NK-92 (cell line): ENCODE results near the gene MAPKAPK2.

Source experiments
- DNase-seq: peaks from one replicate; lab custom pipeline; 2025; ENCODE audit not compliant: unreplicated experiment; lab: John Stamatoyannopoulos, UW

The MAPKAPK2 gene

DNA sequence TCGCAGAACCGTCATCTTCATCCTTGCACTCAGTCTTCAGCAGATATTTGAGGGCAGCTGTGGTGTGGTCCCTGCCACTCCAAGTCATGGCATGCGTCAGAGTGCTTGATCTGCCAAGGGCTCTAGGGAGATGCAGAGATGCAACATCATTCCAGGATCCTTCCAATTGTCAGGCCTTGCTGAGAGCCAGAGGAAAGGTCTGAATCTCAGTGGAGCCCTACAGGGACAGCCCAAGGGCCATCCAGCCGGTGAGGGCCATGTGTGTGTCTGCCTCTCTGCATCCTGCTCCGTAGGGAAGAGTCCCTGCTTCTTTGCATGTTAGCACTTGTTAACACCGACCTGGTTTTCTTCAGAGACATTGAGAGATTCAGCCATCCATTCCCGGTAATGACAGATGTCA, 17.6 kb downstream of the MAPKAPK2 start:
- DNase-seq: no peak

DNA sequence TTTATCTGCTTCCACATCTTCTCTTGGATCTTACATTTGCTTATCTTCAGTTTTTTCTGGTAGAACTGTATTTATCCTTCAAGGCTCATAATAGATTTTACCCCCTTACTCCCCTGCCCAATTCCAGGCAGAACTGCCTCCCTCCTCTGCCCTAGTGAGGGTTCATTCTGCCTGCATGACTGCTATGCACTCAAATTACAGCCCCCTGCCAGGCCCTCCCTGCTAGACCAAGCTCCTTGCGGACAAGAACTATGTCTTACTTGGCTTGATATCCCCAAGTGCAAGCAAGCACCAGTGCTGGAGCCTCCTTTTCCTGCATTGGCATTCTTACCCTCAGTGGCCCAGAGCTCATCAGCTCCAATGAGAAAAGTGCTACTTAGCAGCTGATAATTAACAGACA, 18.1 kb downstream of the MAPKAPK2 start:
- no peak for DNase-seq

GRCh38 chr1:206703661-206704060, 19.0 kb downstream of the MAPKAPK2 start:
- no peak for DNase-seq

GRCh38 chr1:206704226-206704625, 19.5 kb downstream of the MAPKAPK2 start:
- DNase-seq: no peak

DNA sequence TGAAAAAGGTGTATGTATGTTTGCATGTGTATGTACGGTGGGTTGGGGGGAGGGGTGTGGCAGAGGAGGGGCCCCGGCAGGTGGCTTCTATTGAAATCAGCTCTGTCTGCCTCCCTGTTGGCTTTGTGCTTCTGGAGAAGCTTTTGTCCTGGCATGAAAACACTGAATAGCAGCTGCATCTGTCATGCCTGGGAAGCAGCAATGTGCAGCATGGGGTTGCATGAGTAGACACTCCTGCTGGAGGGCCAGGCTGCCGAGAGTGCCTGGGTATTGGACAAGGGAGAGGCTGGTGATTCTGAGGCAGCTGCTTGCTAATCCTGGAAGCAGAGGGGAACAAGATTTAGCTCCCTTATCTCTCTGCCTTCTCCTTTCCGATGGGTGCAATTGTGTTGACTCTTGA, 20.5 kb downstream of the MAPKAPK2 start:
- no peak for DNase-seq

DNA sequence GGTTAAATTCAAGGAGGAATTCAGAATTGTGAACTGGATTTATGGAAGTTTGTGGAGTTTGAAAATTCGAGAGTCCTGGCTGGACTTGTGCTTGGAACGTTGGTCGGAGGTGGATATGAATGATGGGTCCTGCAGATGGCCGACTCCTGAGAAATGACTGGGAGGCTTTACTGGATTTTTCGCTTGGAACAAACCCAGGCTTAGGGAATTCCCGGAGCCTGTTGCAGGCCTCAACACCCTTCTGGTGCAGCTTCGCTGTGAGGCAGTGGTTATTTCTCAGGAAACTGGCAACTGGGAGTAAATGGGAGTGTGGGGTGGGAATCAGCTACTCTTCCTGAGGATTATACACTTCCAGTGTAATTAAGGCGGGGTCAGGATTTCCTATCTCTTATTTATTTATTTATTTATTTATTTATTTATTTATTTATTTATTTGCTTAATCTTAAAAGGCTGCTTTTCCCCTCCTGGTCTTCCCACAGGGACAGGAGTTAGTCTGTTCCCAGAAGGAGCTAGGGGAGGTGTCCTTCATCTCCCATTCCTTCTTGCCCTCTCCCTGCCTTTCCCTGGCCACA, 21.1 kb downstream of the MAPKAPK2 start:
- DNase-seq: no peak

- DNase-seq: no peak
Observed at GRCh38 chr1:206706298-206706791, 21.6 kb downstream of the MAPKAPK2 start.

DNA sequence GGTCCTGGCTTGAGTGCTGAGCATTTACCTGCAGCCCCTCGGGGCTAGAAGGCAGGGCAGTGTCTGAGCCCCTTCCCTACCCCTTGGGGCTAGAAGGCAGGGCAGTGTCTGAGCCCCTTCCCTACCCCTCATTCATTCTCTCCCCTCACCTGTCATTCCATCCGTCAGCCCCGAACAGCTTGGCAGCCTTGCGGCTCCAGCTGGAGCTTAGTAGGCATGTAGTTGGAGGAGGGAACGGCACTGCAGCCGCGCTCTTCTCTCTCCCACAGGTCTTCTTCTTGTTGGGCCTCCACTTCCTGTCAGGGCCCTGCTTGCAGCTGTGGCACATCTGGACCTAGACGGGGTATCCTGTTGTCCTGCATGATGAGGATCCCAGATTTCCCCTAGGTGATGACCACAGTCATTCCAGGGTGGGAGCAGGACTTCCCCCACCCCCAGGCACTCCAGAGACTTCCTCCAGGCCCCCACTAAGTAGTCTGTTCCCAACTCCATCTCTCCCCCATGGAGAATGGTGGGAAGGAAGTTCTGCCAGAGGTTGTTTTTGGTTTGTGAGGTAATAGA, 22.2 kb downstream of the MAPKAPK2 start:
- DNase-seq: no peak

DNA sequence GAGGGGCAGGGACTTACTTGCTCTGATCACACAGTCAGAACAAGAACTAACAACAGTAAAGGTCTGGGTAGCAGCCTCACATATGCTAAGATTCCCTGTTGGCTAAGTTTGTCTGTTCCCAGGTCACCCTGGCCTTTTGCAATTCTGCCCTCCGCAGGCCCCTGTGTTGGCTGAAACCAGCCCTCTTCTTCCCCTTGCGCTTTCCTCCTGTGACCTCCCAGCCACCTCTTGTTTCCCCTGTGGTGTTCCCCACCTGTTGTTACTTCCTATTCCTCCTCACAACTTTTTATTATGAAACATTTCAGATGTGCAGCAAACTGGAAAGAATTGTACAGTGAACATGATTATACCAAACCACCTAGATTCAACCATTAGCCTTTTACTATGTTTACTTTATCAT, 23.4 kb downstream of the MAPKAPK2 start:
- no peak for DNase-seq

DNA sequence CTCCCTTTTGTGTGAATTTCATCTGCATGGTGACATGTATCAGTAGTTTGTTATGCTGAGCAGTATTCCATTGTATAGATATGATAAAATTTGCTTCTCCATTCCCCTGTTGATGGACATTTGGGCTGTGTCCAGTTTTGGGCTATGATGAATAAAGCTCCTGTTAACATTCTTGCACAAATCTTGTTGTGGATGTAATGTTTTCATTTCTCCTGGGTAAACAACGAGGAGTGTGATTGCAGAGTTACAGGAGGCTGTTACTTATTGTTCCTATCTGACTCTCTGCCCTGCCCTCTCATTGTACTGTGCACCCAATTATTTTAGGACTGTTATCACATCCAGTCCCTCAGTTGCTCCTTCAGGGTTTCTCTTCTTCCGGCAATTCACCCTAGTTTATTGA, 24.2 kb downstream of the MAPKAPK2 start:
- DNase-seq: no peak

DNA sequence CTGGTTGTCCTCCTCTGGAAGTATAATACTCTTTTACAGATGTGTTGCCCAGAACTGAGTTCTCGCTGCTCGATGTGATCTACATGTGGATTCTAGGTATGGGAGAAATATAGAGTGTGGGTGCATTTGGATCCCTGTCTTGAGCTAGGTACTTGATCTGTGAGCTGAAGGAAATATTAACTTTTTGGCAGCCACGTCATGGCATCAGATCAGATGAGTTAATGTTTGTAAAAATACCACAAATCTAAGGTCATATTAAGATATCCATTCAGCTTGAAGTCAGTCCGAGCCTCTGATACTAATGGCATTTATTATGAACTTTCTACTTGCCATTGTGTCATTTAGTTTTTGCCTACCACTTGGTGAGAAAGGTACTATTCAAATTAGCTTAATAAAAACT, 24.6 kb downstream of the MAPKAPK2 start:
- DNase-seq: no peak

- no peak for DNase-seq
Observed at GRCh38 chr1:206709772-206710459, 25.2 kb downstream of the MAPKAPK2 start.

DNA sequence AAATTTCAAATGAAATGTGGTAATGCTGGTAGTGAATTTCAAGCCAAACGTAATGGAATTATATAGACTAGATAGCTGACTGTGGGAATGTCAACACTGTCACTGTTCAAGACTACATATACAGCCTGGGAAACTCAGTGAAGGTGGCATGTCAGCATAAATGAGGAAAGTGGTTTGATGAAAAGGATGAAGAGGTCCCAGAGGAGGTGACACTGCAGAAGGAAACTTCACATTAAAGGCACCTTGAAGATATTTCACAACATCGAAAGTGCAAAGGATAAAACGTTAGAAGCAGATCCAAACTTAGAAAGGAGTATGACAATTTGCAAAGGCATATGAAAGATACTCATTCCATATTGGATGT, 25.7 kb downstream of the MAPKAPK2 start:
- no peak for DNase-seq

DNA sequence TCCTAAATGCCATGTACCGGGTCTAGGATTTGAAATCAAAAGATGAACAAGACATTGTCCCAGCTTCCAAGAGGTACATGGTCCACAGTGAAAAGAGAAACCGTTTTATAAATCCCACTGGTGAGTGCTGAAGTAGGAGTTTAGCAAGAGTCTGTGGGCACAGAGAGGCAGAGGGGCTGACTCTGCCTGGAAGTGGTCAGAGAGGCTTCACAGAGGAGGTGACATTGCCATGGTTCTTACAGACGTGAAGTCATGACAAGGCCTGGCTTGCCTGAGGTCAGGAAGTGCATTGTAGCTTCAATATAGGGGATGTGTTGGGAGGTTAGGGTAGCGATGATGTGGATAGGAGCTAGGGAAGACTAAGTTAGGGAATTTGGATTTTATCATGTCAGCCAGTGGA, 28.4 kb downstream of the MAPKAPK2 start:
- DNase-seq: no peak

GRCh38 chr1:206713910-206714312, 29.2 kb downstream of the MAPKAPK2 start:
- DNase-seq: no peak

DNA sequence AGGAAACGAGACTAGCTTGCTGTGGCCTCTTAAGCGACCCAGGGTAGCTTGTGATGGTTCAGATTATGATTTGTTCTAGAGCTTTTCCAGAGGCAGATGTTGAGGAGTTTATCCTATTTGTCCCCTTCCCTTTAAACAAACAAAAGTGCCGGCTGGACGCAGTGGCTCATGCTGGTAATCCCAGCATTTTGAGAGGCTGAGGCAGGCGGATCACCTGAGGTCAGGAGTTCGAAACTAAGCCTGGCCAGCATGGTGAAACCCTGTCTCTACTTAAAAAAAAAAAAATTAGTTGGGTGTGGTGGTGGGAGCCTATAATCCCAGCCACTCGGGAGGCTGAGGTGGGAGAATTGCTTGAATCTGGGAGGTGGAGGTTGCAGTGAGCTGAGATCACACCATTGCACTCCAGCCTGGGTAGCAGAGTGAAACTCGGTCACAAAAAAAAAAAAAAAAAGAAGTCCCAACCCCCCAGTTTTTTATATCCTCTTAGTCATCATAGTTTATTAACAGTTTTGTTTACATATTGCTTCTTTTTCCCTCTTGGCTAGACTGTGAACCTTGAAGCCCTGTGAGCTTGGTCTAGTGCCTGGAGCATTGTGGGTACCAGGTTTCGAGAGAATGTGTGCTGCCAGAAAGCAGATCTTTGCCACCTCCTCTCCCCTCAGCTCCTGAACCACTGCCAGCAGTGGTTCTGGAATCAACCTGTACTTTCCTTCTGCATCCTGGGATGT, 29.8 kb downstream of the MAPKAPK2 start:
- no peak for DNase-seq

DNA sequence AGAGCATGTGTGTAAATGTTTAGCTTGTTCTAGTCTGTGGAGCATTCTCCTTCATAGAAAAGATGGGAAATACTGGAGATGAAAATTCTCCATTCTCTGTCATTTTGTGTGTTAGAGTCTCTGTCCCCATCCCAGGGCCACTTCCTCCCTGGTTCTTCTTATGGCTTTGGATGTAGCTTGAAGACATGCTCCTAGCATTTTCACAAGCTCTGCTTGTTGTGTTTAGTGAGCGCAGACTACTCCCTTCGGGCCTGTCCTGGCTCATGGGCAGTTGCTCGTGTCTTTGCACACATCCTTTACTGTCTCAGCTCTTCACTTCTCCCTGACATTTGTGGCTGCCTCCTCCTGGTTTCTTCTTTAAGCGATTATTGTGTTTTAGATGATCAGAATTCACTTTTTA, 30.4 kb downstream of the MAPKAPK2 start:
- DNase-seq: no peak

- DNase-seq: no peak
Observed at GRCh38 chr1:206715552-206716158, 30.9 kb downstream of the MAPKAPK2 start.

DNA sequence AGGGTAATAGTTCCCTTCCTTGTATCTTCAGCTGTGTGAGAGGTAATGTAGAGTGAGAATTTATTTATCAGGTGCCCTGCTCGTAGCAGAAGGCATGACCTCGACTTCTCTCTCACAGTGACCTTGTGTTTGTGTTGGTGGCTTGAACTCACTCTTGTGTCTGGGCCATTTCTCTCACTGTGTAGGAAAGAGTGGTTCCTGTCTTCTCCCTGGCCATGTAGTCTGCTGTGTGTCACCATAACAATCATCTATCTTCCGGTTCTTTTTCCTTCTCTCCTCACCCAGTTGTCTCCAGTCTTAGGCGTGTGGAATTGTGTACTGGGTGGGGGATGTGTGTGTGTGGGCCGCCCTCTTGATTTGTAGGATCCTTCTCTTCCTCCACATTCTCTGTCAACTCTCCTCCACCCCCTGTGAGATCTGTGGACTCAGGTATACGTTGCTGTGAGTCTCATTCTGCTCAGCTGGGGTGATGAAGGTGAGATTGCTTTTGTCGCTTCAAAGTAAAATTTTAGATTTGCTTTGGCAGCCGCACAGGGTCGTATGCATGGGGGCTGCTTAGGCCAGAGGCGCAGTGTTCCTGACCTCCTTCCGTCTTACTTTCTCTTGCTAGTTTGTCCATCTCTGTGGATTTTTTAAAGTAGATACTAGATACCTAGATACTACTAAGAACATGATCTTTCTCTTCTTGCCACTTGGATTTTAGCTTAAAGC, 31.6 kb downstream of the MAPKAPK2 start:
- no peak for DNase-seq

GRCh38 chr1:206716870-206717673, 32.4 kb downstream of the MAPKAPK2 start:
- no peak for DNase-seq
